B cell (primary cell): ENCODE data around the gene LPCAT1. TPM values are rescaled to one million over a fixed set of nuclear protein-coding genes. Genes with fewer than 3 reads are reported as not detected.

Source experiments
- ATAC-seq: fragments of 200-7000 bp; cut with Tn5 transposase; one replicate; pipeline ENCODE4 v1.10.0; 2021; ENCODE audit warnings: low read depth, mild to moderate bottlenecking, moderate number of reproducible peaks, moderate library complexity
- CTCF ChIA-PET: fragments of 350-600 bp; sonication (Branson Sonifier 250); formaldehyde crosslinking; loops from one replicate; lab custom pipeline; 2021; ENCODE audit warnings: antibody characterized with exemption, inconsistent platforms; lab: Charles Lee
- POLR2A ChIA-PET: fragments of 350-600 bp; sonication (Branson Sonifier 250); formaldehyde crosslinking; loops from one replicate; lab custom pipeline; 2021; ENCODE audit warnings: antibody characterized with exemption; lab: Charles Lee
- DNase-seq: peaks from one replicate; pipeline ENCODE4 v3.0.0; 2013
- H2AFZ ChIP-seq: 2 replicates; pipeline ENCODE4 v1.6.1; 2012; ENCODE audit warnings: mild to moderate bottlenecking, low read depth, low read length; ENCODE audit not compliant: insufficient read depth, poor library complexity, severe bottlenecking
- H3K27ac ChIP-seq, 2 donors: 1 replicate in 1 of 2; 2 replicates in 1 of 2; pipeline ENCODE4 v1.5.1; 2012 to 2013; ENCODE audit warnings: low read length in 2 of 2, mild to moderate bottlenecking in 2 of 2, moderate library complexity in 1 of 2
- H3K27me3 ChIP-seq, 4 experiments: fragments of 200-600 bp in 1 of 4; sonication (generic) in 1 of 4; replicated peaks in 1 of 4; 1 replicate in 2 of 4; 2 replicates in 2 of 4; pipeline versions ENCODE4 v1.6.1 to v1.7.0; 2013 to 2016; ENCODE audit warnings: low read length in 3 of 4, mild to moderate bottlenecking in 2 of 4, mixed read lengths in 1 of 4, moderate library complexity in 1 of 4; ENCODE audit not compliant: insufficient read depth in 4 of 4, control insufficient read depth in 3 of 4; ENCODE audit errors: control extremely low read depth in 1 of 4
- H3K36me3 ChIP-seq, 2 experiments: replicated peaks in 1 of 2; 1 replicate in 1 of 2; 2 replicates in 1 of 2; pipeline versions ENCODE4 v1.6.1 to v1.7.1; 2013; ENCODE audit warnings: low read length in 1 of 2; ENCODE audit not compliant: insufficient read depth in 2 of 2, control insufficient read depth in 1 of 2; ENCODE audit errors: control extremely low read depth in 1 of 2, extremely low read depth in 1 of 2
- H3K4me1 ChIP-seq, 2 donors: fragments of 200-600 bp in 1 of 2; sonication (generic) in 1 of 2; 1 replicate in 1 of 2; 2 replicates in 1 of 2; pipeline versions ENCODE4 v1.5.1 to v1.6.1; 2013 to 2017; ENCODE audit warnings: low read length in 2 of 2; ENCODE audit not compliant: control insufficient read depth in 2 of 2, insufficient read depth in 2 of 2
- H3K4me2 ChIP-seq: replicated peaks from 2 replicates; pipeline ENCODE3; 2012; ENCODE audit warnings: mild to moderate bottlenecking, low read depth, low read length; ENCODE audit not compliant: poor library complexity, severe bottlenecking
- H3K4me3 ChIP-seq, 5 experiments: fragments of 200-600 bp in 1 of 5; sonication (generic) in 1 of 5; 1 replicate in 3 of 5; 2 replicates in 2 of 5; pipeline versions ENCODE4 v1.5.1 to v1.7.0; 2011 to 2016; ENCODE audit warnings: low read length in 4 of 5, mild to moderate bottlenecking in 4 of 5, low read depth in 2 of 5, control low read depth in 1 of 5, moderate library complexity in 1 of 5; ENCODE audit not compliant: insufficient read depth in 1 of 5; ENCODE audit errors: control extremely low read depth in 1 of 5, extremely low read depth in 1 of 5
- H3K79me2 ChIP-seq: fragments of 200-600 bp; sonication (generic); one replicate; pipeline ENCODE4 v1.6.0; 2016; ENCODE audit warnings: low read length; ENCODE audit not compliant: control insufficient read depth, insufficient read depth
- H3K9ac ChIP-seq: fragments of 200-600 bp; sonication (generic); 2 replicates; pipeline ENCODE4 v1.6.1; 2017; ENCODE audit warnings: mild to moderate bottlenecking, low read length, moderate library complexity
- H3K9me3 ChIP-seq, 3 donors: one replicate each; pipeline versions ENCODE4 v1.6.1 to v1.7.1; 2013; ENCODE audit warnings: low read length in 2 of 3; ENCODE audit not compliant: control insufficient read depth in 2 of 3, insufficient read depth in 1 of 3; ENCODE audit errors: control extremely low read depth in 1 of 3
- H4K20me1 ChIP-seq: 2 replicates; pipeline ENCODE4 v1.6.0; 2012; ENCODE audit warnings: mild to moderate bottlenecking, low read length; ENCODE audit not compliant: insufficient read depth, control insufficient read depth, poor library complexity, severe bottlenecking
- H3K27ac Mint-ChIP-seq: one replicate; pipeline ENCODE4 v1.8.0; 2021; ENCODE audit warnings: mixed read lengths
- H3K27me3 Mint-ChIP-seq: one replicate; pipeline ENCODE4 v1.8.0; 2021; ENCODE audit warnings: mixed read lengths
- H3K4me1 Mint-ChIP-seq: one replicate; pipeline ENCODE4 v1.8.0; 2021; ENCODE audit warnings: mixed read lengths
- H3K4me3 Mint-ChIP-seq: one replicate; pipeline ENCODE4 v1.8.0; 2021; ENCODE audit warnings: mixed read lengths
- H3K9me3 Mint-ChIP-seq: one replicate; pipeline ENCODE4 v1.8.0; 2022; ENCODE audit warnings: mixed read lengths; ENCODE audit not compliant: insufficient read depth
- EZH2 ChIP-seq: IDR thresholded peaks from 2 replicates; pipeline ENCODE4 v1.6.1; 2012; ENCODE audit warnings: borderline replicate concordance, low read depth, mild to moderate bottlenecking, moderate library complexity, low read length; ENCODE audit not compliant: insufficient read depth, poor library complexity, severe bottlenecking
- WGBS: methylation state at CpG from one replicate; pipeline ENCODE4 v1.1.5; 2013; ENCODE audit warnings: missing lambda C conversion rate; ENCODE audit not compliant: insufficient coverage; 5-methylcytosine and 5-hydroxymethylcytosine counted together
- intact Hi-C: fragments of 100-400 bp; cut with micrococcal nuclease; formaldehyde crosslinking; loops from one replicate; pipeline ENCODE4 v1.10.0; 2022
- polyA plus RNA-seq: library from polyadenylated mRNA; depleted of rRNA; stranded (reverse); fragments of >200 nt; gene quantifications from 2 replicates; pipeline ENCODE4 v1.2.3, GENCODE V29; 2012
- total RNA-seq, 2 donors: library from RNA; stranded (reverse); fragments of 120-200 nt in 1 of 2; gene quantifications; 1 replicate in 1 of 2; 2 replicates in 1 of 2; pipeline versions ENCODE4 v1.2.3 to v1.2.4, GENCODE V29; 2013 to 2022
- TF ChIP-seq, protein P1 (sequence below): fragments of 200-600 bp; IDR thresholded peaks from one replicate; pipeline ENCODE4 v1.8.0; 2022; ENCODE audit warnings: antibody characterized with exemption, mild to moderate bottlenecking

Gene LPCAT1
- total and polyA plus RNA-seq, 2 donors (not counting 1 experiment from before 2014, with no cell fraction given) = 94.8 to 159 TPM

- ATAC-seq (no peak), DNase-seq (no peak)
- Histone ChIP-seq H3K36me3 (no peaks in the 10 kb centered on the region), H3K4me2 (no peak overlapping the region), H4K20me1 (no peaks in the 10 kb centered on the region), H3K27me3 (peaks cover 0 to 3% (median 0%) of the 10 kb centered on the region in 4 experiments), H3K4me1 (no peaks in the 10 kb centered on the region), H3K79me2 (no peaks in the 10 kb centered on the region), H3K4me3 (no peak overlapping the region), H2AFZ (no peak overlapping the region), H3K9ac (no peak overlapping the region), H3K9me3 (peaks cover 3 to 47% (median 22%) of the 10 kb centered on the region in 3 donors), H3K27ac (no peak overlapping the region)
- ChIA-PET POLR2A (no interaction called here), CTCF (no interaction called here)
- Mint-ChIP-seq H3K27me3 (peaks cover 6% of the 10 kb centered on the region), H3K27ac (no peak overlapping the region), H3K4me3 (no peak overlapping the region), H3K4me1 (no peaks in the 10 kb centered on the region), H3K9me3 (peaks cover 19% of the 10 kb centered on the region)
- intact Hi-C loops = no loop called here
- TF ChIP-seq, protein P1, sequence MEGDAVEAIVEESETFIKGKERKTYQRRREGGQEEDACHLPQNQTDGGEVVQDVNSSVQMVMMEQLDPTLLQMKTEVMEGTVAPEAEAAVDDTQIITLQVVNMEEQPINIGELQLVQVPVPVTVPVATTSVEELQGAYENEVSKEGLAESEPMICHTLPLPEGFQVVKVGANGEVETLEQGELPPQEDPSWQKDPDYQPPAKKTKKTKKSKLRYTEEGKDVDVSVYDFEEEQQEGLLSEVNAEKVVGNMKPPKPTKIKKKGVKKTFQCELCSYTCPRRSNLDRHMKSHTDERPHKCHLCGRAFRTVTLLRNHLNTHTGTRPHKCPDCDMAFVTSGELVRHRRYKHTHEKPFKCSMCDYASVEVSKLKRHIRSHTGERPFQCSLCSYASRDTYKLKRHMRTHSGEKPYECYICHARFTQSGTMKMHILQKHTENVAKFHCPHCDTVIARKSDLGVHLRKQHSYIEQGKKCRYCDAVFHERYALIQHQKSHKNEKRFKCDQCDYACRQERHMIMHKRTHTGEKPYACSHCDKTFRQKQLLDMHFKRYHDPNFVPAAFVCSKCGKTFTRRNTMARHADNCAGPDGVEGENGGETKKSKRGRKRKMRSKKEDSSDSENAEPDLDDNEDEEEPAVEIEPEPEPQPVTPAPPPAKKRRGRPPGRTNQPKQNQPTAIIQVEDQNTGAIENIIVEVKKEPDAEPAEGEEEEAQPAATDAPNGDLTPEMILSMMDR = no peak
- TF ChIP-seq EZH2 = no peak
- 87% methylated on average over 7 of the region's 8 CpGs for WGBS
Measured at GRCh38 chr5:1431896-1432295, 91.9 kb downstream of the LPCAT1 start.

GRCh38 chr5:1431021-1431811 is 92.5 kb downstream of the LPCAT1 start:
- Histone ChIP-seq H2AFZ (no peak overlapping the region), H4K20me1 (no peaks in the 10 kb centered on the region), H3K4me3 (no peak overlapping the region), H3K4me1 (no peaks in the 10 kb centered on the region), H3K27ac (no peak overlapping the region), H3K9ac (no peak overlapping the region), H3K4me2 (no peak overlapping the region), H3K79me2 (no peaks in the 10 kb centered on the region), H3K27me3 (peaks cover 0 to 3% (median 0%) of the 10 kb centered on the region in 4 experiments), H3K36me3 (no peaks in the 10 kb centered on the region), H3K9me3 (peaks cover 3 to 49% (median 24%) of the 10 kb centered on the region in 3 donors)
- WGBS = 93% methylated on average over 33 of the region's 33 CpGs
- TF ChIP-seq, protein P1 = no peak
- TF ChIP-seq EZH2 = no peak
- no peaks in the 10 kb centered on the region for H3K4me1 Mint-ChIP-seq
- ChIA-PET CTCF (no interaction called here), POLR2A (no interaction called here)
- DNase-seq = no peak
- peaks cover 6% of the 10 kb centered on the region for H3K27me3 Mint-ChIP-seq
- H3K27ac Mint-ChIP-seq = no peak overlapping the region
- intact Hi-C loops = no loop called here
- peaks cover 26% of the 10 kb centered on the region for H3K9me3 Mint-ChIP-seq
- H3K4me3 Mint-ChIP-seq = no peak overlapping the region
- no peak for ATAC-seq
